HG02973 (cell line): ENCODE measurements around the gene FOXK1.
"Not testable (repeated sequence)": the region's sequence is repeated elsewhere in the genome, so short reads cannot be mapped to it uniquely, and the experiment has no call there.

Experiments
- ATAC-seq: cut with Tn5 transposase; IDR thresholded peaks from one replicate; pipeline ENCODE4 v1.9.1; 2021; ENCODE audit warnings: moderate library complexity; ENCODE audit not compliant: unreplicated experiment

FOXK1 gene

DNA sequence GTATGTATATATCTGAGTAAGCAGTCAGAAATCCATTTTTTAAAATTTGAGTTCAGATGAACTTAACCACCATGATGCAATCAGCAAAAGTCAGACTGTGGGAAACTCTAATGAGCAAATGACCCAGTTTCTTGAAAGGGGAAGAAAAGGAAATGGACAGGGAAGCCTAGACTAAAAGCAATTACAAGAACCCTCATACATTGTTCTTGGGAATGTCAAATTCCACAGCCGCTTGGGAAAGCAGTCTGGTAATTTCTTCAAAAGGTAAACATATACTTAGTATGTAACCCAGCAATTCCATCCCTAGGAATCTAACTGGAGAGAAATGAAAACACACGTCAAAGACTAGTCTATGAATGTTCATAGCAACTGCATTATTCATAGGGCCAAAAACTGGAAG is 16.4 kb upstream of the FOXK1 start:
- no peak for ATAC-seq

DNA sequence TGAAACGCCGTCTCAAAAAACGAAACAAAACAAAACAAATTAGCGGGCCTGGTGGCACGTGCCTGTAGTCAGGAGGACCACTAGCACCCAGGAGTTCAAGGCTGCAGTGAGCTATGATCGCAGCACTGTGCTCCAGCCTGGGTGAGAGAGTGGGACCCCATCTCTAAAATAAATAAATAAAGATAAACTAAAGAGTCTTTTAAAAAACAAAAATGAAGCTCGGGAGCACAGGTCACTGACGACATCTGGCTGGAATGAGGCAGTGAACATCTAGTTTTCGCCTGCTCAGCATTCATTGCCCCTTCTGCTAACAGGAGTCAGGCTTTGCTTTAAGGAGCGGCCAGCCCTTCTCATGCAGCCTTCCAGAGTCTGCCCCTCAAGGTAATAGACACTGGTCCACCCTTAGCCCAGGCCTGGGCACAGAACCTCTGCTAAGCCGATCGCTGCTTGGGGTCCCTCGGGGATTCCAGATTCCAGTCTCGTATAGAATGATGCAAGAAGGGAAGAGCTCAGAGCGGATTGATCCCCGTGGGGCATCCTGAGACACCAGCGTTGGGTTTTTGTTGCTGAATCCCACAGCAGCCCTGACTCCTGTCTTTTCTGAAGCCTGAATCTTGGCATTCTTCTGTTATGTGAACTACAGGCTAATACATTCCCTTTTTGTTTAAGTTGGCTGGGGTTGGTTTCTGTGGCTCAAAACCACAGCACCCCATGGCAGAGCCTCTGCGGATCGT is 14.2 kb upstream of the FOXK1 start:
- no peak for ATAC-seq

DNA sequence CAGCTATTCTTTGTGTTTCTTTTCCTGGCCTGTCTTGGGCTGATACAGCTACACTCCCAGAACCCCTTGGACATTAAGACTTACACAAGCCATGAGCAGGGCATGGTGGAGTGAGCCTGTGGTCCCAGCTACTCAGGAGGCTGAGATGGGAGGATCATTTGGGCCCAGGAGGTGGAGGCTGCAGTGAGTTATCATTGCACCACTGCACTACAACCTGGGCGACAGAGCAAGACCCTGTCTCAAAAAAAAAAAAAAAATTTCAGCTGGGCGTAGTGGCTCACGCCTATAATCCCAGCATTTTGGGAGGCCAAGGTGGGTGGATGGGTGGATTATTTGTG is 13.6 kb upstream of the FOXK1 start:
- no peak for ATAC-seq

DNA sequence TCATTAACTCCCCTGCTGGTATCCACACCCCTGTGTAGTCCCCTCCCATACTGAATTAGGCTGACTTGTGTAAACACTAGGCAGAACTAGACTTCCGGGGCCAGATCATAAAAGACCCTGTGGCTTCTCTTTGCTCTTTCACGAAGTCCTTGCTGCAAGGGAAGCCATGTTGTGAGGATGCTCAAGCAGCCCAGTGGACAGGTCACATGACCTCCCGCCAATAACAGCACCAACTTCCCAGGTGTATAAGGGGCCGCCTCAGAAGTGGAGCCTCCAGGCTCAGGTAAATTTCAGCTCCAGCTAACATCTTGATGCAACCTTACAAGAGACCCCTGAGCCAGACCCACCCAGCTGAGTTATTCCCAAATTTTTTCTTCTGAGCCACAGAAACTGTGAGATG is 11.3 kb upstream of the FOXK1 start:
- ATAC-seq, result no peak

DNA sequence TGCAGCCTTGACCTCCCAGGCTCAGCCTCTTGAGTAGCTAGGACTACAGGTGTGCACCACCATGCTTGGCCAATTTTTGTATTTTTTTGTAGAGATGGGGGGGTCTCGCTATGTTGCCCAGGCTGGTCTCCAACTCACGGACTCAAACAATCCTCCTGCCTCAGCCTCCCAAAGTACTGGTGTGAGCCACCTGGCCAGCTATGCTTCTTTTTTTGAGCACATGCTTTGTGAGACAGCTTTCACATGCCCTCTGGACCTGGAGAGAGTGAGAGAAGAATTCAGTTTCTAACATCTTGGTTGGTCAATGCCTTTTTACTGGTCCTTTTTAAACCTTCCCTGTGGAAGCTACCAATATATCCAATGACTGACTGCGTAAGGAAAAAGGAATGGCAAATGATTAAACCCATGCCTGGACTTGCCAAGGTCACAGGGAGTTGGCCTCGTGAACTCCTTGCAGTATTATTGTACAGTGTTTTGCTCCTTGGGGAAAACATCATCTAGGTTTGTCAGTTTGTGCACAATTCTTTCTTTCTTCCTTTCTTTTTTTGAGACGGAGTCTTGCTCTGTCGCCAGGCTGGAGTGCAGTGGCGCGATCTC is 6.2 kb upstream of the FOXK1 start:
- no peak for ATAC-seq

DNA sequence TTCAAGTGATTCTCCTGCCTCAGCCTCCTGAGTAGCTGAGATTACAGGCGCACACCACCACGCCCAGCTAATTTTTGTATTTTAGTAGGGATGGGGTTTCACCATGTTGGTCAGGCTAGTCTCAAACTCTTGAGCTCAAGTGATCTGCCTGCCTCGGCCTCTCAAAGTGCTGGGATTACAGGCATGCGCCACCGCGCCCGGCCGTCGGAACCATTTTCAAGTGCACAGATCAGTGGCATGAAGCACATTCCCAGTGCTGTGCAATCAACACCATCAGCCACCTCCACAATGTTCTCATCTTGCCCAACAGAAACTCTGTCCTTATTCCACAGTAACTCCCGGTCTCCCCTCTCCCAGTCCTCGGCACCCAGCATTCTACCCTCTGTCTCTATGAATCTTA is 4.6 kb upstream of the FOXK1 start:
- ATAC-seq, result not testable (repeated sequence)

DNA sequence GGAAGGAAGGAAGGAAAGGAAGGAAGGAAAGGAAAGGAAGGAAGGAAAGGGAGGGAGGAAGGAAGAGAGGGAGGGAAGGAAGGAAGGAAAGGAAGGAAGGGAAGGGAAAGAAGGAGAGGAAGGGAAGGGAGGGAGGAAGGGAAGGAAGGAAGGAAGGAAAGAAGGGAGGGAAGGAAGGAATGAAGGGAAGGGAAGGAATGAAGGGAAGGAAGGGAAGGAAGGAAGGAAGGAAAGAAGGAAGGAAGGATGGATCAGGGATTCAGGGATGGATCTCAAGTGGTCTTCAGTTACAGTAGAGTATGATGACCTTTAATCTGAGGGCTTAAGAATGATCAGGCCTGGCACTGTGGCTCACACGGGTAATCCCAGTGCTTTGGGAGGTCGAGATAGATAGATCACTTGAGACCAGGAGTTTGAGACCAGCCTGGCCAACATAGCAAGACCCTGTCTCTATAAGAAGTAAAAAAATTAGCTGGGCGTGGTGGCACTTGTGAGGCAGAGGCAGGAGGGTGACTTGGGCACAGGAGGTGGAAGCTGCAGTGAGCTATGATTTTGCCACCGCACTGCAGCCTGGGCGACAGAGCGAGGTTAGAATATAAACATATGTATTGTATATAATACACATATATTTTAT is 760 bp upstream of the FOXK1 start:
- ATAC-seq, result no peak

DNA sequence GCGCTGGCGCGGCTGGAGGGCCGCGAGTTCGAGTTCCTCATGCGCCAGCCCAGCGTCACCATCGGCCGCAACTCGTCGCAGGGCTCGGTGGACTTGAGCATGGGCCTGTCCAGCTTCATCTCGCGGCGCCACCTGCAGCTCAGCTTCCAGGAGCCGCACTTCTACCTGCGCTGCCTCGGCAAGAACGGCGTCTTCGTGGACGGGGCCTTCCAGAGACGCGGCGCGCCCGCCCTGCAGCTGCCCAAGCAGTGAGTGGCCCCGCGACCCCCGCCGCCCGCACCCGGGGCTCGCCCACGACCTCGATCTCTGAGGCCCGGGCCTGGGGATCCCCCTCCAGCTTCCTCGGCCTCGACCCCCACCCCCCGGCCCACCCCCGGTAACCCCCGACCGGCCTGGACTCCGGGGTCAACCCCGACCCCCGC is 537 bp downstream of the FOXK1 start:
- peak; percentile 28 for ATAC-seq

DNA sequence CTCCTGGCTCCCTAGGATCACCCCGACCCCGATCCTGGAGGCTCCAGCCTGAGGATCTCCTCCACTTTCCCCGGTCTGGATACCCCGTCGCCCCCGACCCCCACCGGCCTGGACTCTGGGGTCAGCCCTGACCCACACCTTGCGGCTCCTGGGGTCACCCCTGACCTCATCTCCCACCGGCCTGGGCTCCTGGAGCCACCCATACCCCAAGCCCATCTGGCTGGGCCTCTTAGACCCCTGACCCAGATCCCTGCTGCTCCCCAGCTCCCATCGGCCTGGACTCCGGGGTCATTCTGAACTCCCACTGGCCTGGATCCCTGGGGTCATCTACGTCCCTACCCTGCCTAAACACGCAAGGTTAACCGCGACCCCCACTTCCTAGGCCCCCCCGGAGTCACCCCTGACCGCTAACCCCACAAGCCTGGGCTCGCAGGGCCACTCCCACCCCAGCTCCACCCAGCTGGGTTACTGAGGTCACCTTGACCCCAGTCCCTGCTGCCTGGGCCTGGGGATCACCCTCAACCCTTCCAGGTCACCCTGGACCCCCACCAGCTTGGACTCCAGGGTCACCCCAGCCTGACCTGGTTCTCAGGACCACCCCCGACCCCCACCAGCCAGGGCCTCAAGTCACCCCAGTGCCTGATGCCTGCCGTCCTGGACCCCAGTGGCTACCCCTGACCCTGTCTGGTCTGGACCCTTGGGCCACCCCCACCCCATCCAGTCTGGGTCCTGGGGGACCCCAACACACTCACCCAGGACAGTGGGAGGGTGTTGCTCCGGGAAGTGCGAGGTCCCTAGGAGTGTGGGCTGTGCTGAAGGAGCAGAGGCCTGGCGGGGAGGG is 1.2 kb downstream of the FOXK1 start:
- ATAC-seq, result no peak

DNA sequence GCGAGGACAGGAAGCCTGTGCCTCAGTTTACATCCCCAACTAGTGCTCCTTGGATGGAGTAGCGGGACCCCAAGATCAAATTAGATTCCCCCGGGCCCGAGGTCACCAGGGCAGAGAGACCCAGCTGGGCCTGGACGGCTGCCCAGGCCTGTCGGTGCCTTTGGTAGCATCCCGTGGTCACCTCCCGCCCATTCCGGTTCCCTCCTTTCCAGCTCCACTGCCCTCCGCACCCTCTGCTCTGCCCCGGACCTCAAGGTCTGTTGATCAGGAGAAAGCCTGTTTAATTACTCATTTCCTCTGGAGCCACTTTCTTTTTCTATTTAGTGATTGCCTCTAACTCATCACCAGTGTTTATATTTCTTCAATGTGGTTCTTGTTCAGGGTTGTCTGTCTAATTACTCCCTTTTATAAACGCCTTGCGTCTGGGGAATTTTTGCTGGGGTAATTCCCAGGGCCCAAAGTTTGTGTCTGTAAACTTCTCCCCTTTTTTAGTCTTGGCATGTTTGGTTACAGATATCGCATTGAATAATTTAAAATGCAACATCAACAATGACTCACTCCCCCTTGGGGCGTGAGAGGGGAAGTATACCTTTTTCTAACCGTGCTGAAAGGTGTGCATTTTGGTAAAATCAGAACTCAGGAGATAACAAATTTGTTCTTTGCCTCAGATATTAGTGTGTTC is 1.9 kb downstream of the FOXK1 start:
- no peak for ATAC-seq

DNA sequence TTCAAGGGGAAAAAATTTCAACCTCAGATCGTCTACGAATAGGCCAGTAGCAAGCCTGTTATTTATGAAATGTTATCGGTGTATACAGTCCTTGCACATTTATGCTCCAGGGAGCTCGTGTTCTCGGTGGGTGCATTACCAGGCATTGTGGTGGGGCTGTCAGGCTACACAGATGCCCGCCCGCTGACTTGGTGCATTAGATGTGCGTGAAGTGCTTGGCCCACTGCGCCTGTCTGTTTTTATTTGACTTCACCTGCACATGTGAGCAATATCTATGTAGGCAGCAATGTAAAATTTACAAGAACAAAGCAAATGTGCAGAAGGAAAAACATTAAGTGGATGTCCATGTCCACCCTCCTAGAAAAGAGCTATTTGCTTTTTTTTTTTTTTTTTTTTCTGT is 2.8 kb downstream of the FOXK1 start:
- no peak for ATAC-seq

DNA sequence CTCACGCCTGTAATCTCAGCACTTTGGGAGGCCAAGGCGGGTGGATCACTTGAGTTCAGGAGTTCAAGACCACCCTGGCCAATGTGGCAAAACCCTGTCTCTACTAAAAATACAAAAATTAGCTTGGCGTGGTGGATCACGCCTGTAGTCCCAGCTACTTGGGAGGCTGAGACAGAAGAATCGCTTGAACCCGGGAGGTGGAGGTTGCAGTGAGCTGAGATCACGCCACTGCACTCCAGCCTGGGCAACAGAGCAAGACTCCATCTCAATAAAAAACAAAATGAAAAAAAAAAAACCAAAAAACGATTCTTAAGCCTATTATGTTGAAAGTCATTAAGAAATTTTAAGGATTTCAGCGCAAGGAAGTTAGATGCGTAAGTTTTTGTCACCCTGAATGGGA is 3.6 kb downstream of the FOXK1 start:
- not testable (repeated sequence) for ATAC-seq

DNA sequence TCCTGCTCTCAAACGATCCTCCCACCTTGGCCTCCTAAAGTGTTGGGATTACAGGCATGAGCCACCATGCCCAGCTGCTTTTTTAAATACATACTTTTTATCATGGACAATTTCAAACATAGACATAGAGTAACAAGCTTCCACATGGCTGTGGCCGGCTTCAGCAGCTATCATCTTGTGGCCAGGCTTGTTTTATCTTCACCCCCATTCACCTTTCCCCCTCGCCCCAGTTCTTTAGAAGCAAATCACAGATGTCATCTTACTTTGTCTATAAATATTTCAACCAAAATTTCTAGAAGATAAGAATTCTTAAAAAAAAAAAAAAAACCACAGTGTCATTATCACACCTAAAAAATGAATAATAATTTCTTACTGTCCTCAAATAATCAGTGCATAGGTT is 5.9 kb downstream of the FOXK1 start:
- ATAC-seq, result no peak

DNA sequence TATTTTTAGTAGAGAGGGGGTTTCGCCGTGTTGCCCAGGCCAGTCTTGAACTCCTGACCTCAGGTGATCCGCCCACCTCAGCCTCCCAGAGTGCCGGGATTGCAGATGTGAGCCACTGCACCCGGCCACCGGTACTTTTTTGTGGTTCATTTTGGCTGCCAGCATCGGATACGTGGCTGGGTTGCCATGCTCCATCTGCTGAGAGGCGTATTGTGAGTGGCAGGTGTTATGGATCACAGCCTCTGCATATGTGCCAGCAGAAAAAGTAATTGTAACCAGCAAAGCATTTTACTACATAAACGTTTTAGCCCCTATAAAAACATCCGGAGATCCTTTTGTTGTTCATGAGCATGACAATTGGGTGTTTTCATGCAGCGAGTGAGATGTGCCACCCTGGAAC is 7.1 kb downstream of the FOXK1 start:
- ATAC-seq, result no peak

DNA sequence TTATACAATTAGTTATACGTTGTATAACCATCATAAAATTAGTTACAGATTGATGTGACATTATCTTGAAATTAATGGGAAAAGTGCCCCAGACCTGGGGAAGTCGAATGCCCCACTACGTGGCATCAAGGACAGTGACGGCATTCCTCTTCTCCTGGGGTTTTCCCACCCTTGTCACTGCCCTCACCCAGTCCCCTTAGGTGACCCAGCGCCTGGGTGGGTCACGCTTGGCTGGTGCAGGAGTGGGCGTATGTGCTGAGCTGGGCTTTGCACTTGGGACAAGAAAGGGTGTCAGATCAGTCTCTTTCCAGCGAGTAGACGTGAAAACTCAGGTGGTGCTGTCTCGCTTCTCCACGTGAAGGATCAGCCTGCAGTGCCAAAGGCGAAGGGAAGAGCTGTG is 7.6 kb downstream of the FOXK1 start:
- ATAC-seq, result no peak

DNA sequence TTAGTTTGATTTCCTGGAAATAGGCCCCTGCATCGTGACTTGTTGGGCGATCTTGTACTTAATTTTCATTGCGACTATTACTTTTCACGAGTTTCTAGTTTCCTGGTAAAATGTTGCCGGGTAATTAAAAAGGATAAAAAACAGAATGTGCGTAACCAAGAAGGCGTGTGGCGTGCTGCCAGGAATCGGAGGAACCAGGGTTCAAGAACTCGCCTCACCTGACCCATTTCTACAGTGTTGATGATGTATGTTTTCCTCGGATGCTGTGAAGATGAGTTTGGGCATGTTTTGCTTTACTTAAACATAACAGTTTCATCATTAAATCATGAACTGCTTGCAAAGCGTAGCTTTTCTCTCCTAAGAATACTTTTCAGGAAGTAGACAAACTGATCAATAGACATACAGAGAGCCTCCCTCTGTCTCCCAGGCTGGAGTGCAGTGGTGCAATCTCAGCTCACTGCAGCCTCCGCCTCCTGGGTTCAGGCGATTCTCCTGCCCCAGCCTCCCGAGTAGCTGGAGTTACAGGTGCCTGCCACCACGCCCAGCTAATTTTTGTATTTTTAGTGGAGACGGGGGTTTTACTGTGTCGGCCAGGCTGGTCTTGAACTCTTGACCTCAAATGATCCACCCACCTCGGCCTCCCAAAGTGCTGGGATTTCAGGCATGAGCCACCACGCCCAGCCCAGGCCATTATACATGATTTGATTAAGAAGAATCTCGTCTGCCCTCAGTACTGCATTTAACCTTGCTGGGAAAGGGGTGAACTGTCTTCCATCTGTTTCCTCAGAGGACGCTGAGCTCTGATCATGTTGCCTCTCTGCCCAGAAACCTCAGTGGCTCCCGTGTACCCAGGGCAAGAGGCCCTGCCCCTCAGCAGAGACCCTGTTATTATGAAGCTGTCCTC is 9.1 kb downstream of the FOXK1 start:
- no peak for ATAC-seq

DNA sequence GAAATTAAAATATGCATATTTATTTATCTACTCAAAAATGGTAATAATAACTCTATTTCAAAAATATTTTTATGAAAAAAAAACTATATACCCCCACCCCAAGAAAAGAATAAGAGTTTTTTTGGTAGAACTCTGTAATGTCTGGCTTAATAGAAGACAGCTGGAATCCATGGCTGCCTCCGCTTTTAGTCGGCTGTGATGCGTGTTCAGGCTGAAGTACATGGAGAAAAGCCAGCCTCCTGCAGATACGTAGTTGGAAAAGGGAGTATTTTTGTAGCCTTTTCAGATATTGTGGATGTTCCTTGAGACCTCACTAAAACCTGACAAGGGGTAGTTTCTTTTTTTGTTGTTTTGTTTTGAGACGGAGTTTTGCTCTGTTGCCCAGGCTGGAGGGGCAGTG is 10.0 kb downstream of the FOXK1 start:
- no peak for ATAC-seq

DNA sequence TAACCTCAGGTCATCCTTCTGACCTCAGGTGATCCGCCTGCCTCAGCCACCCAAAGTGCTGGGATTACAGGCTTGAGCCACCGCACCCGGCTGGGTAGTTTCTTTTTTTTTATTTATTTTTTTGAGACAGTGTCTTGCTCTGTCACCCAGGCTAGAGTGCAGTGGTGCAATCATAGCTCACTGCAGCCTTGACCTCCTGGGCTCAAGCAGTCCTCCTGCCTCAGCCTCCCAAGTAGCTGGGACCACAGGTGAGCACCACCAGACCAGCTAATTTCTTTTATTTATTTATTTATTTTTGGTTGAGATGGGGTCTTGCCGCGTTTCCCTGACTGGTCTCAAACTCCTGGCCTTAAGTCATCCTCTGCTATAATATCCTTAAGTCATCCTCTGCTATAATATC is 10.5 kb downstream of the FOXK1 start:
- not testable (repeated sequence) for ATAC-seq

DNA sequence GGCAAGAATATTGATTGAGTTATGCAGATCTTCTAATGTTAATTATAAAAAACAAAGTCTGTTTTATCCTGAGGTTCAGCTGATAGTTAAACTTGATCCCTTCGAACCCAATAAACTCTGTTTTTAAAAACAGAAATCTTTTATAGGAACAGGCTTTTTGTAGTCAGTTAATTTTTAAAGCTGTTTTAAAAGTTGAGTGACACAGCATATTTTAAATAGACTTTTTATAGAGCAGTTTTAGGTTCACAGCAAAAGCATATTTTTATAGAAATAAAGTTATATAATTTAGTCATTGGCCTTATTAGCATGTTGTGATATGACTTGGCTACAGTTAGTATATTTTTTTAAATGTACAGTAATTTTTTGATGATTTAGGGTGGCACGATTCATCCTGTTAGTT is 11.1 kb downstream of the FOXK1 start:
- ATAC-seq, result no peak

DNA sequence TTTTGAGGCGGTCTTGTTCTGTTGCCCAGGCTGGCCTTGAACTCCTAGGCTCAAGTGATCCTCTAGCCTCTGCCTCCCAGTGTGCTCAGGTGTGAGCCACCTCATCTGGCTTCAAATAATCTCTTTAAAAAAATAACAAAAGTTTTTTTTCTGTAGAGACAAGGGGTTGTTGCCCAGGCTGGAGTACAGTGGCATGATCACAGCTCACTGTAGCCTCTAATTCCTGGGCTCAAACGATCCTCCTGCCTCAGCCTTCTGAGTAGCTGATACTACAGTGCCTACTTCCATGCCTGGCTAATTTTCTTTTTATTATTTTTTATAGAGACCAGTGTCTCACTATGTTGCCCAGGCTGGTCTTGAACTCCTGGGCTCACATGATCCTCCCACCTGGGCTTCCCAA is 11.7 kb downstream of the FOXK1 start:
- ATAC-seq, result no peak
